T47D (cell line): ENCODE data around the gene CCNK.
A peak's percentile ranks its signal among the peaks of the same experiment; 100 is the strongest.

ENCODE experiments used
- DNase-seq, 2 experiments: peaks; one replicate each; pipeline versions ENCODE4 v3.0.0 to v3.0.0-alpha.2; 2011 to 2012; ENCODE audit warnings: low read depth in 1 of 2, low spot score in 1 of 2
- JUND ChIP-seq: IDR thresholded peaks from 2 replicates; pipeline ENCODE4 v1.6.1; 2012; ENCODE audit warnings: low read depth
- in situ Hi-C: cut with HindIII; loops from 2 replicates; pipeline ENCODE4 v1.10.0; 2016; ENCODE audit warnings: low sequenced_read_pairs, low pct_unique_long_range_greater_than_20kb

CCNK gene

GRCh38 chr14:99513946-99514551 lies 32.8 kb downstream of the CCNK start:
- peak in 1 of 2 experiments; percentile 22 for DNase-seq
- in situ Hi-C loops: no loop called here
- TF ChIP-seq JUND: no peak

GRCh38 chr14:99514552-99515300 lies 33.5 kb downstream of the CCNK start:
- in situ Hi-C loops: no loop called here
- no peak for TF ChIP-seq JUND
- DNase-seq: no peak

GRCh38 chr14:99515301-99516155 lies 34.3 kb downstream of the CCNK start:
- no peak for TF ChIP-seq JUND
- in situ Hi-C loops: no loop called here
- DNase-seq: no peak

- in situ Hi-C loops: no loop called here
- no peak for DNase-seq
- no peak for TF ChIP-seq JUND
Measured at GRCh38 chr14:99516156-99516870, 35.1 kb downstream of the CCNK start.

- TF ChIP-seq JUND: no peak
- in situ Hi-C loops: no loop called here
Measured at GRCh38 chr14:99516871-99517642, 35.8 kb downstream of the CCNK start.

GRCh38 chr14:99517643-99518381 lies 36.6 kb downstream of the CCNK start:
- TF ChIP-seq JUND: no peak
- DNase-seq: no peak
- in situ Hi-C loops: no loop called here

More at GRCh38 chr14:99516871-99517642, 35.8 kb downstream of the CCNK start:
- DNase-seq: no peak

GRCh38 chr14:99518441-99519346 lies 37.5 kb downstream of the CCNK start:
- no peak for TF ChIP-seq JUND
- in situ Hi-C loops: no loop called here
- DNase-seq: peak; percentile 82 to 93

GRCh38 chr14:99519347-99519881 lies 38.2 kb downstream of the CCNK start:
- no peak for TF ChIP-seq JUND
- in situ Hi-C loops: no loop called here
- no peak for DNase-seq

- in situ Hi-C loops: no loop called here
- DNase-seq: no peak
- TF ChIP-seq JUND: no peak
Measured at GRCh38 chr14:99519931-99520421, 38.8 kb downstream of the CCNK start.

GRCh38 chr14:99520571-99521081 lies 39.4 kb downstream of the CCNK start:
- in situ Hi-C loops: no loop called here
- TF ChIP-seq JUND: no peak
- DNase-seq: no peak
